Tibial artery (tissue), 4 donors: Measurements from ENCODE around the gene GPR3.
"Not testable (repeated sequence)": the region's sequence is repeated elsewhere in the genome, so short reads cannot be mapped to it uniquely, and the experiment has no call there.

ENCODE experiments used
- DNase-seq, 2 donors: peaks; one replicate each; pipeline ENCODE4 v3.0.0-alpha.2; 2019
- H3K27ac ChIP-seq, 2 donors: fragments of 200-600 bp; sonication (generic) in 1 of 2; 1 replicate in 1 of 2; 2 replicates in 1 of 2; pipeline ENCODE4 v1.5.1; 2018 to 2019; ENCODE audit warnings: mild to moderate bottlenecking in 1 of 2
- H3K27me3 ChIP-seq, 2 donors: fragments of 200-600 bp; sonication (generic) in 1 of 2; one replicate each; pipeline versions ENCODE4 v1.5.1 to v1.6.0; 2016 to 2019
- H3K36me3 ChIP-seq, 3 donors: fragments of 200-600 bp; sonication (generic) in 2 of 3; one replicate each; pipeline ENCODE4 v1.5.1; 2016 to 2019; ENCODE audit warnings: mild to moderate bottlenecking in 2 of 3
- H3K4me1 ChIP-seq, 4 donors: fragments of 200-600 bp; sonication (generic) in 2 of 4; 1 replicate in 3 of 4; 2 replicates in 1 of 4; pipeline ENCODE4 v1.5.1; 2016 to 2019
- H3K4me3 ChIP-seq, 2 donors: fragments of 200-600 bp; sonication (generic) in 1 of 2; 1 replicate in 1 of 2; 2 replicates in 1 of 2; pipeline ENCODE4 v1.5.1; 2018 to 2019; ENCODE audit warnings: mild to moderate bottlenecking in 2 of 2
- H3K9me3 ChIP-seq, 3 donors: fragments of 200-600 bp; sonication (generic) in 1 of 3; one replicate each; pipeline ENCODE4 v1.5.1; 2016 to 2019
- CTCF ChIP-seq, 2 experiments: fragments of 200-600 bp in 1 of 2; fragments of 450-650 bp in 1 of 2; IDR thresholded peaks; one replicate each; pipeline ENCODE4 v1.5.1; 2017 to 2019; ENCODE audit warnings: antibody characterized with exemption in 2 of 2, mild to moderate bottlenecking in 1 of 2, moderate library complexity in 1 of 2
- intact Hi-C: fragments of 100-400 bp; cut with DNase I; formaldehyde crosslinking; loops from one replicate; pipeline ENCODE4 v1.15.0; 2023; ENCODE audit warnings: low total_unique reads

GPR3 gene

DNA sequence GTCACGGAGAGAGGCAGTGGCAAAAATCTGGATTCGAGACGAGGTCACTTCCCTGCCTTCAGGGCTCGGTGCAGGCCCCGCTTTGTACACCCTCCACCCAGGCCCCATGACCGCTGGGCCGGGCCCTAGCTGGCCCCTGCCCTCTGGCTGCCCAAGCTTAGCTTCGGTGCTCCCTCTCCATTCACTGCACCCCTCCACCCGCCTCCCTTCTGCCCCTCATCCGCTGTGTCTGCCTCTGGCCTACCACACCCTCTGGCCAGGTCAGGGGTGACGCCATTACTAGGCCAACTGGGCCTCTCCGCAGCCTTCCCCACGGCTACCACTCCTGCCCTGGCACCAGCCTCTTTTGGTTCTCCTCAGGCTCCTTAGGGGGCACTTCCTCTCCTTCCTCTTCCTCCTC is 8.8 kb upstream of the GPR3 start:
- Histone ChIP-seq H3K36me3 (no peaks in the 10 kb centered on the region), H3K4me1 (peaks cover 0 to 26% (median 2%) of the 10 kb centered on the region in 4 donors), H3K9me3 (no peaks in the 10 kb centered on the region), H3K4me3 (no peak overlapping the region), H3K27ac (no peak overlapping the region), H3K27me3 (peaks cover 0 to 16% of the 10 kb centered on the region in 2 donors)
- intact Hi-C loops = loop anchor here (10.0 kb wide), 1 partner anchor 279 kb away; no protein-coding TSS in a partner anchor
- no peak for TF ChIP-seq CTCF (IDR thresholded peaks at IDR 0.05)
- no peak for DNase-seq

GRCh38 chr1:27384797-27385196 is 7.6 kb upstream of the GPR3 start:
- H3K4me3 ChIP-seq, H3K36me3 ChIP-seq, H3K9me3 ChIP-seq, DNase-seq, H3K27ac ChIP-seq: not testable (repeated sequence)
- H3K27me3 ChIP-seq = peaks cover 0 to 19% of the 10 kb centered on the region in 2 donors
- H3K4me1 ChIP-seq = peaks cover 0 to 17% (median 2%) of the 10 kb centered on the region in 4 donors
- intact Hi-C loops = loop anchor here (10.0 kb wide), 1 partner anchor 280 kb away; no protein-coding TSS in a partner anchor

- Histone ChIP-seq H3K4me3 (no peak overlapping the region), H3K4me1 (peaks cover 0 to 21% (median 19%) of the 10 kb centered on the region in 4 donors), H3K27ac (no peak overlapping the region), H3K9me3 (no peaks in the 10 kb centered on the region), H3K36me3 (no peaks in the 10 kb centered on the region), H3K27me3 (peaks cover 0 to 6% of the 10 kb centered on the region in 2 donors)
- DNase-seq = peak; percentile 68 to 79
- TF ChIP-seq CTCF (IDR thresholded peaks at IDR 0.05) = peak; percentile 81 to 83
- intact Hi-C loops = loop anchor here (10.0 kb wide), 1 partner anchor 284 kb away; no protein-coding TSS in a partner anchor
These were observed 4.0 kb upstream of the GPR3 start for GRCh38 chr1:27388337-27389005.

DNA sequence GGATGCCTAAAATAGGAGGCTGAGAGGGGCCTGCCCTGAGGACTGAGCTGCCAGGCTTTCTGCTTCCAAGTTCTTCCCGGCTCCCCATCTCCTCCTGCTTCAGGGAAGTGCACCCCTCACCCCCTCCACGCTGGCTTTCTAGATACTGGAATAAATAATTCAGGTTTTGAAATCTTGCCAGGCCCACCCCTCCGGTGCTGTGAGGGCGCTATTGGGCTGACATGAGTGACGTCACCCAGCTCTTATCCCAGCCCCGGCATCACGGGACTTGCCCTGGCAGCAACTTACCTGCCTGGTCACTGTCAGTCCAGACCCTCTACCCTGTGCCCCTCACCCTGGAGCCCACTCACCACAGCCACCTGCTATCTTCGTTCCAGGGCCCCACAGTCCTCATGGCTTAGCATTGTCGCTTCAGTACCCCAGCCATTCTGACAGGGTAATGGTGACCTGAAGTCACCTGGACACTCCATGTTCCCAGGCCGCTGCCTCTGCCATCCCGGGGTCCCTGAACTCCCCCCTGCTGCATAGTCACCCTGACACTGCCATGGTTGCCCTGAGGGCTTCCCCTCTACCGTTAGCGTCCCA is 819 bp upstream of the GPR3 start:
- no peak for DNase-seq
- no peak for TF ChIP-seq CTCF (IDR thresholded peaks at IDR 0.05)
- Histone ChIP-seq H3K4me3 (peak overlapping the region; percentile 42 to 53), H3K27me3 (peaks cover 0 to 6% of the 10 kb centered on the region in 2 donors), H3K9me3 (no peaks in the 10 kb centered on the region), H3K27ac (peak overlapping the region; percentile 2 to 19), H3K36me3 (no peaks in the 10 kb centered on the region), H3K4me1 (peaks cover 0 to 27% (median 19%) of the 10 kb centered on the region in 4 donors)
- intact Hi-C loops = loop anchor here (2.0 to 10.0 kb wide), 3 partner anchors 34 to 273 kb away; no protein-coding TSS in a partner anchor

- no peak for DNase-seq
- peaks cover 0 to 27% (median 19%) of the 10 kb centered on the region in 4 donors for H3K4me1 ChIP-seq
- intact Hi-C loops = loop anchor here (2.0 to 10.0 kb wide), 3 partner anchors 36 to 272 kb away; no protein-coding TSS in a partner anchor
- peak overlapping the region; percentile 8 to 26 for H3K27ac ChIP-seq
- TF ChIP-seq CTCF (IDR thresholded peaks at IDR 0.05) = no peak
- no peaks in the 10 kb centered on the region for H3K9me3 ChIP-seq
- H3K4me3 ChIP-seq = peak overlapping the region; percentile 42 to 53
- H3K36me3 ChIP-seq = no peaks in the 10 kb centered on the region
- H3K27me3 ChIP-seq = peaks cover 0 to 10% of the 10 kb centered on the region in 2 donors
These were observed 585 bp downstream of the GPR3 start for GRCh38 chr1:27392778-27393635.
